HEK293T (cell line): ENCODE data around the gene KCTD12.

Experiments
- CTCF ChIA-PET: fragments of 350-600 bp; formaldehyde crosslinking; extraction: SDS; loops from one replicate; lab custom pipeline; 2021; ENCODE audit warnings: antibody characterized with exemption, inconsistent platforms; lab: Yijun Ruan, JAX
- POLR2A ChIA-PET: fragments of 350-600 bp; formaldehyde crosslinking; extraction: SDS; loops from one replicate; lab custom pipeline; 2020; ENCODE audit warnings: antibody characterized with exemption, inconsistent platforms; lab: Yijun Ruan, JAX
- DNase-seq: peaks from one replicate; pipeline ENCODE4 v3.0.0; 2012; ENCODE audit warnings: mixed read lengths; ENCODE audit errors: extremely low spot score
- ARNT ChIP-seq: fragments of 450-650 bp; IDR thresholded peaks from 2 replicates; pipeline ENCODE4 v1.6.1; 2017; ENCODE audit warnings: mild to moderate bottlenecking
- BHLHE40 ChIP-seq: fragments of 450-650 bp; IDR thresholded peaks from 2 replicates; pipeline ENCODE4 v1.6.1; 2016; ENCODE audit warnings: mild to moderate bottlenecking, moderate library complexity, borderline replicate concordance
- CTBP1 ChIP-seq: fragments of 450-650 bp; IDR thresholded peaks from 2 replicates; pipeline ENCODE4 v1.6.1; 2016; ENCODE audit warnings: borderline replicate concordance
- ELF4 ChIP-seq: fragments of 450-650 bp; IDR thresholded peaks from 2 replicates; pipeline ENCODE4 v1.6.1; 2017; ENCODE audit warnings: antibody characterized with exemption
- FOXA1 ChIP-seq: fragments of 450-650 bp; IDR thresholded peaks from 2 replicates; pipeline ENCODE4 v1.6.1; 2016; ENCODE audit warnings: mild to moderate bottlenecking
- FOXK2 ChIP-seq: fragments of 450-650 bp; IDR thresholded peaks from 2 replicates; pipeline ENCODE4 v1.6.1; 2016; ENCODE audit warnings: mild to moderate bottlenecking
- FOXM1 ChIP-seq: fragments of 450-650 bp; IDR thresholded peaks from 2 replicates; pipeline ENCODE4 v1.6.1; 2017; ENCODE audit warnings: mild to moderate bottlenecking, borderline replicate concordance
- HDGF ChIP-seq: fragments of 450-650 bp; IDR thresholded peaks from 2 replicates; pipeline ENCODE4 v1.6.1; 2017; ENCODE audit warnings: antibody characterized with exemption, borderline replicate concordance
- L3MBTL2 ChIP-seq: fragments of 450-650 bp; conservative IDR thresholded peaks from 2 replicates; pipeline ENCODE4 v1.6.1; 2016; ENCODE audit warnings: mild to moderate bottlenecking
- LEF1 ChIP-seq: fragments of 450-650 bp; IDR thresholded peaks from 2 replicates; pipeline ENCODE4 v1.6.1; 2017; ENCODE audit warnings: mild to moderate bottlenecking, borderline replicate concordance
- NFRKB ChIP-seq: fragments of 450-650 bp; IDR thresholded peaks from 2 replicates; pipeline ENCODE4 v1.6.1; 2016; ENCODE audit warnings: mild to moderate bottlenecking, moderate library complexity
- PKNOX1 ChIP-seq: fragments of 450-650 bp; IDR thresholded peaks from 2 replicates; pipeline ENCODE4 v1.6.1; 2016
- SP1 ChIP-seq: fragments of 450-650 bp; IDR thresholded peaks from 2 replicates; pipeline ENCODE4 v1.6.1; 2017
- SUZ12 ChIP-seq: fragments of 450-650 bp; IDR thresholded peaks from 2 replicates; pipeline ENCODE4 v1.6.1; 2016; ENCODE audit warnings: mild to moderate bottlenecking
- TARDBP ChIP-seq: fragments of 450-650 bp; IDR thresholded peaks from 2 replicates; pipeline ENCODE4 v1.6.1; 2016
- ZNF384 ChIP-seq: fragments of 450-650 bp; IDR thresholded peaks from 2 replicates; pipeline ENCODE4 v1.6.1; 2016

KCTD12 gene

GRCh38 chr13:76878043-76878442 is 8.2 kb downstream of the KCTD12 start:
- ChIA-PET POLR2A (no interaction called here), CTCF (no interaction called here)
- DNase-seq = no peak
- no peak for TF ChIP-seq CTBP1
- no peak for TF ChIP-seq ARNT
- no peak for TF ChIP-seq SP1
- TF ChIP-seq NFRKB = no peak
- no peak for TF ChIP-seq FOXA1
- no peak for TF ChIP-seq BHLHE40
- no peak for TF ChIP-seq HDGF
- TF ChIP-seq TARDBP = no peak
- TF ChIP-seq FOXM1 = no peak
- no peak for TF ChIP-seq LEF1
- no peak for TF ChIP-seq SUZ12
- no peak for TF ChIP-seq ELF4
- no peak for TF ChIP-seq FOXK2
- no peak for TF ChIP-seq PKNOX1
- no peak for TF ChIP-seq L3MBTL2
- TF ChIP-seq ZNF384 = no peak

- ChIA-PET POLR2A (interaction anchor here (3.7 kb wide), 1 partner anchor 10 kb away, joined by 20 read pairs; the partner anchor contains the start of gene KCTD12), CTCF (interaction anchor here (0.6 to 2.8 kb wide), 2 partner anchors 9 to 127 kb away, joined by 4 to 20 read pairs; no protein-coding TSS in a partner anchor)
- TF ChIP-seq NFRKB (no peak), LEF1 (no peak), SP1 (no peak), PKNOX1 (no peak), SUZ12 (no peak), ARNT (no peak), ZNF384 (no peak), TARDBP (no peak), FOXA1 (no peak), L3MBTL2 (no peak), HDGF (no peak), FOXM1 (no peak), ELF4 (no peak), CTBP1 (no peak), BHLHE40 (no peak), FOXK2 (no peak)
- DNase-seq = no peak
These were observed 10.9 kb downstream of the KCTD12 start for GRCh38 chr13:76875271-76875815.

GRCh38 chr13:76874479-76874878 is 11.7 kb downstream of the KCTD12 start:
- TF ChIP-seq PKNOX1 (no peak), LEF1 (no peak), FOXM1 (no peak), ELF4 (no peak), L3MBTL2 (no peak), BHLHE40 (no peak), ARNT (no peak), FOXA1 (no peak), TARDBP (no peak), HDGF (no peak), NFRKB (no peak), ZNF384 (no peak), SUZ12 (no peak), CTBP1 (no peak), SP1 (no peak), FOXK2 (no peak)
- no peak for DNase-seq
- ChIA-PET CTCF (interaction anchor here (0.5 to 2.8 kb wide), 3 partner anchors 10 to 844 kb away, joined by 3 to 20 read pairs (median 3); no protein-coding TSS in a partner anchor), POLR2A (interaction anchor here (3.7 kb wide), 1 partner anchor 11 kb away, joined by 20 read pairs; the partner anchor contains the start of gene KCTD12)

- no peak for DNase-seq
- POLR2A ChIA-PET = interaction anchor here (3.7 kb wide), 1 partner anchor 12 kb away, joined by 20 read pairs; the partner anchor contains the start of gene KCTD12
- TF ChIP-seq PKNOX1 (no peak), HDGF (no peak), CTBP1 (no peak), FOXA1 (no peak), SP1 (no peak), LEF1 (no peak), BHLHE40 (no peak), SUZ12 (no peak), NFRKB (no peak), ZNF384 (no peak), FOXK2 (no peak), TARDBP (no peak), ARNT (no peak), L3MBTL2 (no peak)
- CTCF ChIA-PET = interaction anchor here (1.1 to 2.8 kb wide), 2 partner anchors 11 to 106 kb away, joined by 3 to 20 read pairs; no protein-coding TSS in a partner anchor
These were observed 12.8 kb downstream of the KCTD12 start for GRCh38 chr13:76873445-76873844.
